GM18858 (cell line): ENCODE results near the gene NSD2.

Source experiments
- ATAC-seq: cut with Tn5 transposase; IDR thresholded peaks from one replicate; pipeline ENCODE4 v1.9.1; 2021; ENCODE audit not compliant: unreplicated experiment

NSD2 gene

DNA sequence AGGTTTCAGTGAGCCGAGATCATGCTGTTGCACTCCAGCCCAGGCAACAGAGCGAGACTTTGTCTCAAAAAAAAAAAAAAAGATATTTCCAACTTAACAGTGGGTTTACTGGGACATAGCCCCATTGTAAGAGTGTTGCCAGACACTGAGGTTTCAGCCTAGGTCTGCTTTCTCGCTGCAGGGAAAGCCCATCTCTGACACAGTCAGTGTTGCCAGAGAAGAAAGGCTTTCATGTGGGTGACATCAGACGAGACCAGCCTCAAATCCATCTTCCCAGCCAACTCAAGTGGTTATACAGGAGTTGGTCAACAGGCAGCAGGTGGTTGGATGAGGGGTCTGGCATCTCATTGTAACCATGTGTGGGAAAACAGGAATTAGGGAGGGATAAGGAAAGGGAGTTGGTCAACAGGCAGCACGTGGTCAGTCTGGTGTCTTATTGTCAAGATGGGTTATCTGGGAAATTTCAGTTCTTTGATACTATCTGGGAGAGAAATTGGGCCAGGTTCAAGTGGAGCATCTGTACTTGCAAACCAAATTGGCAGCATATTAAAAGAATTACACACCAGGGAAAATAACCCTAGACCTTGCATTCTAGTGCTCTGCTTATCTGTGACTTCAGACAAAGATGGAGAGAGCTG lies 96.4 kb downstream of the NSD2 start:
- no peak for ATAC-seq

GRCh38 chr4:1968686-1969295 lies 97.6 kb downstream of the NSD2 start:
- no peak for ATAC-seq

DNA sequence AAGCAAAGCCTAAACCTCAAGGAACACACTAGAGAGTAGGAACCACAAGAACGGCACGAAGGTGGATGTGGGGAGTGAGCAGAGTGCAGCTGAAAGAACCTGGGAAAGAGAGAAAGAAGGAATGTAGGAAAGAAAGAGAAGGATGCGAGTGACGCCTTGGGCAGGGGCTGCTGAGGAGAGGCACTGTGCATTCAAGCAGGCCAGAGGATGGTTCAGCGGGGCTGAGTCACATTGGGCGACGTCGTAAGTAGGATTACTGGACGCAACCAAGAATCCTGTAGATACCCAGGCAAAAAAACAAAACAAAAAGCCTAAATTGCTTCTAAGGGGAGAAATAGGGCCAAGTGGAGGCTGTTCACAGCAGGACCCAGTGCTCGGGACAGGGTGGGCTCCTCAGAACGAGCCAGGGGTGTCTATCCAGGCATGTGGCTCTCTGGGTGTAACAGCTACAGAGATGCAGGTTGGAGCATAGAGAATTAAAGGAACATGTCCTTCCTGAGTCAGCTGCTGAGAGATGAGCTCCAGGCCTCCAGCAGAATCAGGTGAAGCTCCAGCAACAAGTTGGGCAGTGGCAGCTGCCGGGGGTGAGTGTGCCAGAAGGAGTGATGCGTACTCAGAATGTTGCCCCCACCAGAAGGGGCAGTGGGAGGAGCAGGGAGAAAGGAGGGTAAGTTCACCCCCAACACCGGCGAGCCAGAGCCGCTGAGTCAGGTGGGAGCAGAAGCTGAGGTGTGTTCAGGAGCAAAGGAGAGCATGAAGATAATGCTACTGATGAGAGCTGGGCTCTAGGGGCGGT lies 98.9 kb downstream of the NSD2 start:
- ATAC-seq = no peak

DNA sequence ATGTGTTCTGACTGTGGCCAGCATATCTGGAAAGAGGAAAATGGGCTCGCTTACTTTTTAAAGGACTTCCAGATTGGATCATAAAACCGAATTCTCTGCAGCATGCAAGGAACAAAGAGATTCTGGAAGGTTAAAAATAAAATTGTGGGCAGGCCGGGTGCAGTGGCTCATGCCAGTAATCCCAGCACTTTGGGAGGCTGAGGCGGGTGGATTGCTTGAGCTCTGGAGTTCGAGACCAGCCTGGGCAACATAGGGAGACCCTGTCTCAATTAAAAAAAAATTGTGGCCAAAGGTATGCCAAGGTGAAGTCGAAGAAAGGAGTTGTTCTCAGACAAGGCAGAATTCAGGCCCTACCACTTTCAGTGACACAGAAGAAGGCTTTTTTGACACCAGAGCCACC lies 99.7 kb downstream of the NSD2 start:
- ATAC-seq = no peak

DNA sequence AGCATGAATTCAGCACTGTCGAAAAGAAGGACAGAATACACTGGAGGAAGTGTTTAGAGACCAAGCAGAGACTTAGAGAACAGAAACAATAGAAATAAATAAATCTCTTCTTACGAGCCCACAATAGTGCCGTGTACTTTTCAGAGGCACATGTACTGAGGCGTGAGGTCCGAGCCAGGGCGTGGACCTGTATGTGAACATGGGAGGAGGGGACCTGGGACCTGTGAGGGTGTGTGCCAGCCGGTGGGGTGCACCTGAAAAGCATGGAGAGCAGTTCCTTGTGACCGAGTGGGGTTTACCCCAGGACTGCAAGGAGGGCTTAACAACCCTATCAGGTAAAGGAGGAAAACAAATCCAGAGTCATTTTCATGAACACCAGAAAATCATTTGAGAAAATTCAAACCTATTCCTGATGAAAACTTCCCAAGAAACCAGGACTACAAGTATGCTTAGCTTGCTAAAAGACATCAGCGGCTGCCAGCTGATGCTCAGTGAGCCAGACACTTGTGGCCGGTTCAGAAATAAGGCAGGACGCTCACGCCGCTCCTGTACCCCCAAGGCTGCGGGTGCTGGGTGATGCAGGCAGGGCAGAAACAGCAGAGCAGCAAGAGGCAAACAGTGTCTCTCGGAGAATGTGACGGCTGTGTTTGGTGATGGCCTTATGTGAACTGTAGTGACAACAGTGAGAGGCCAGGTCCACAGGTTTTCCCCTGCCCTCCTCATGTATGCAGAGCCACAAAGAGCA lies 100.4 kb downstream of the NSD2 start:
- no peak for ATAC-seq

DNA sequence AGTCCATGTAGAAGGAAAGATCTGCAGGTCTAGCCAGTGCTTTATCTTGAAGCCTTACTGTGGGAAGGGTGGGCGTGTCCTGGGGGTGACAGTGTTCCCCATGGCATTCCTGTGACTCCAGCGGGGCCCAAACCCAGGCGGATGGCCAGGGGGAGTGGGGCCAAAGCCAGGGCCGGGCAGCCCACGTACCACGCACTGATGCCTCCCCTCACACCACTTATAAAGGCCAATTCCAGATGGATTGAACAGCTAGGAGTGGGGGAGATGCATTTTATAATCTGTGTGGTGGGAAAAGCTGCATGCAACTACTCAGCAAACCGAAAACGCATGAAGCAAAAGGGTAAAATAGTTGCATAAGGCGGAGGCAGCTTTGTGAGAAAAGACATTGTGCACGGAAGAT lies 101.2 kb downstream of the NSD2 start:
- ATAC-seq = no peak

- no peak for ATAC-seq
Observed at GRCh38 chr4:1973218-1973617, 102.0 kb downstream of the NSD2 start.

- ATAC-seq = no peak
Observed at GRCh38 chr4:1973661-1974060, 102.5 kb downstream of the NSD2 start.

DNA sequence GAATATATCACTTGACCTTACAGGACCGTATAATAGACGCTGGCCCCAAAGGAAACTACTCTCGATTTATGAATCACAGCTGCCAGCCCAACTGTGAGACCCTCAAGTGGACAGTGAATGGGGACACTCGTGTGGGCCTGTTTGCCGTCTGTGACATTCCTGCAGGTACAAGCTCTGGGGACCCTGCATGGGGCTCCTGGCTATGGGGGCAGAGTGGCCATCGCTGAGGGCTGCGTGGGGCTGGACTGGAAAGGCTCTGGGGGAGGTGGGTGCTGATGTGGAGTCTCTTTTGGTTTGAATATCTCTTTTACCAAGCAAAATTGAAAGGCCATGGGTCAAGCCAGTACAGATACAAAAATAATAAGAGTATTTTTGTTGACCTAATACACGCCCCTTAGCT lies 103.6 kb downstream of the NSD2 start:
- ATAC-seq = no peak

GRCh38 chr4:1975391-1975801 lies 104.2 kb downstream of the NSD2 start:
- no peak for ATAC-seq

DNA sequence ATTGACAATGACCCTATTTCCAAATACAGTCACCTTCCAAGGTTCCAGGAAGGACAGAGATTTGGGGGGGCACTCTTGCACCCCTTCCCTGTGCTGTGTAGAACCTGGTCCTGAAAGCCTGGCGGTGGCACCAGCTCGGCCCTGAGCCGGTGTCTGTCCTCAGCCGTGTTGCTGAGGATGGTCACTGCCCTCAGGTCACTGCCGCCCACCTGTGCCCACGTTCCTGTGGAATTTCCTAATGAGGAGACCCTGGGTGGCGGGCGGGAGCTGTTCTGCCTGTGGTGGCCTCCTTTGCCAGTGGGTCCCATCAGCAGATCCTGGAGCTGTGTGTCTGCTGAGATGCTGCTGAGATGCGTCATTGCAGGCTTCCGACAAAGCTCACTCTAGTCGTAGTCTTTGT lies 104.7 kb downstream of the NSD2 start:
- ATAC-seq = no peak

- ATAC-seq = no peak
Observed at GRCh38 chr4:1976416-1977352, 105.5 kb downstream of the NSD2 start.

- no peak for ATAC-seq
Observed at GRCh38 chr4:1978226-1978625, 107.0 kb downstream of the NSD2 start.

GRCh38 chr4:1978741-1979476 lies 107.7 kb downstream of the NSD2 start:
- ATAC-seq = no peak

DNA sequence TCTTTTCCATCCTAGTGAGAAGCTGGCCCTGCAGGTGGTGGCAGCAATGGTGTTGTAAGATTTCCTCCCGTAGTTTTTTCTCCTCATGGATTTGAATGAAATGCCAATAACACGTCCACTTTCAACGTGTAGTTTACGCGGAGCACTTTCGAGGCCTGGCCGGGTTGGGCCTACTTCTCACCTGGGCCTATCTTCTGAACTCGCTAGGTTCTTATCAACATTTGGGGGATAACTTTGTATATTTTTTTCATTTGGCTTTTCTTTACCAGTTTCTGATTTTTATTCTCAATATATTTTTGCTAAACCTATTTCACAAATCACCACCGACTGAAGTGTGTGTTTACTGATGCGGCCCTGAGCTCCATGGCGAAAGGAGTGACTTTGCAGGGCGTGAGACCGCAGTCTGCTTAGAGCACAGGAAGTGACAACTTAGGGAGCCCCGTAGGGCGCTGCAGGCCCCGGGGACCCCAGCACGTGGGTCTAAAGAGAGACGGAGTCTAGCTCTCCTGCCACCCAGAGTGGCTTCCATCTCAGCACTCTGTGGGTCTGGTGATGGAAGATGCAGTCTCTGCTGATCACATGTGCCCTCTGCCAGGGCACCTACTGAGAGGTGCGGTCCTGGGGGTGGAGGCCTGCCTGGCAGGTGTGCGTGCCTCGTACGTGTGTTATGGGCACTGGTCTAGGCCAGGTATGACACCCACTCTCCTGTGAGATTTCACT lies 108.4 kb downstream of the NSD2 start:
- ATAC-seq = no peak

DNA sequence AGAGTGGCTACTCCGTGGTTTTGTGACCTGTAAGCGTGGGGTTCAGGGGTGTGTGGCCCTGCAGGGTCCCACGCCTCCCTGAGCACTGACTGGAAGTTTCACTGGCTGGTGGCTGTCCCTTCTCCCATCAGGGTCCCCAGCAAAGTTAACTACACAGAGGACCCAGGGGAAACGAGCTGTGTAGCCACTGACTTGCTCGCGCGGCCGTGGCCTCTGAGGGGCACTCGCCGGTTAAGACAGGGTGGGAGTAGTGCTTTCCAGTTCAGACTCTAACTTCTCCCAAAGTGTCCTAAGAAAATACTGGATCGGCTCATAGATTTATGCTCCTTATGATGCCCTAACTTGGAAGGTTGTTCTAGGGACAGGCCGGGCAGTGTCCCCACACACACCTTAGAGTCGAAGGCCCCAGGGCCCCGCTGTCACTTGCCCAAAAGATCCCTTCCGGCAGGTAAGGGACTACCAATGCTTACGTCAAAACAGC lies 109.4 kb downstream of the NSD2 start:
- ATAC-seq = no peak

- no peak for ATAC-seq
Observed at GRCh38 chr4:1981251-1982058, 110.3 kb downstream of the NSD2 start.
